Natural killer cell (primary cell): ENCODE measurements around the gene SERTAD3. TPM values are rescaled to one million over a fixed set of nuclear protein-coding genes. Genes with fewer than 3 reads are reported as not detected.
"Not testable (repeated sequence)": the region's sequence is repeated elsewhere in the genome, so short reads cannot be mapped to it uniquely, and the experiment has no call there.

ENCODE experiments used
- ATAC-seq, 3 donors: fragments of 150-1000 bp in 2 of 3; fragments of 200-7000 bp in 1 of 3; cut with Tn5 transposase; 1 replicate in 1 of 3; 2 replicates in 2 of 3; pipeline ENCODE4 v1.10.0; 2021; ENCODE audit warnings: mild to moderate bottlenecking in 2 of 3, moderate library complexity in 2 of 3
- DNase-seq, 2 donors: peaks; one replicate each; pipeline versions ENCODE4 v3.0.0 to v3.0.0-alpha.2; 2013 to 2021; ENCODE audit warnings: mixed read lengths in 1 of 2
- H3K27ac ChIP-seq: one replicate; pipeline ENCODE4 v1.5.1; 2013; ENCODE audit warnings: mild to moderate bottlenecking, low read length
- H3K27me3 ChIP-seq: one replicate; pipeline ENCODE4 v1.6.1; 2013; ENCODE audit warnings: low read length; ENCODE audit not compliant: control insufficient read depth, insufficient read depth
- H3K36me3 ChIP-seq: one replicate; pipeline ENCODE4 v1.6.1; 2013; ENCODE audit warnings: low read length; ENCODE audit not compliant: control insufficient read depth, insufficient read depth
- H3K4me1 ChIP-seq: one replicate; pipeline ENCODE4 v1.6.1; 2013; ENCODE audit warnings: low read length; ENCODE audit not compliant: control insufficient read depth, insufficient read depth
- H3K4me3 ChIP-seq: one replicate; pipeline ENCODE4 v1.5.1; 2013; ENCODE audit warnings: low read length
- H3K9me3 ChIP-seq: one replicate; pipeline ENCODE4 v1.6.1; 2013; ENCODE audit warnings: low read length; ENCODE audit not compliant: control insufficient read depth, insufficient read depth
- H3K27ac Mint-ChIP-seq, 2 donors: one replicate each; pipeline ENCODE4 v1.8.0; 2022; ENCODE audit warnings: mild to moderate bottlenecking in 2 of 2, mixed read lengths in 2 of 2, moderate library complexity in 1 of 2
- H3K27me3 Mint-ChIP-seq, 2 donors: one replicate each; pipeline ENCODE4 v1.8.0; 2022; ENCODE audit warnings: low read depth in 2 of 2, mixed read lengths in 2 of 2
- H3K36me3 Mint-ChIP-seq: one replicate; pipeline ENCODE4 v1.8.0; 2022; ENCODE audit warnings: mixed read lengths
- H3K4me1 Mint-ChIP-seq, 2 donors: one replicate each; pipeline ENCODE4 v1.8.0; 2022; ENCODE audit warnings: mixed read lengths in 2 of 2
- H3K4me3 Mint-ChIP-seq: one replicate; pipeline ENCODE4 v1.8.0; 2022; ENCODE audit warnings: mild to moderate bottlenecking, moderate library complexity, mixed read lengths
- H3K9me3 Mint-ChIP-seq, 2 donors: one replicate each; pipeline ENCODE4 v1.8.0; 2022; ENCODE audit warnings: mixed read lengths in 2 of 2
- WGBS: methylation state at CpG from one replicate; pipeline ENCODE4 v1.1.7; 2013; ENCODE audit warnings: missing lambda C conversion rate; ENCODE audit not compliant: insufficient coverage; 5-methylcytosine and 5-hydroxymethylcytosine counted together
- intact Hi-C: fragments of 100-400 bp; cut with micrococcal nuclease; formaldehyde crosslinking; loops from one replicate; pipeline ENCODE4 v1.14.2; 2022
- total RNA-seq, 4 donors: library from RNA; stranded (reverse); fragments of 120-200 nt in 1 of 4; gene quantifications; one replicate each; pipeline versions ENCODE4 v1.2.3 to v1.2.4, GENCODE V29; 2013 to 2022
- TF ChIP-seq, protein P1 (sequence below): fragments of 200-600 bp; IDR thresholded peaks from one replicate; pipeline ENCODE4 v1.8.0; 2022; ENCODE audit warnings: antibody characterized with exemption

The SERTAD3 gene
- total RNA-seq, 3 donors from 2014 or later (not counting 1 experiment from before 2014, with no cell fraction given): 57.3 to 102 (median 83.3) TPM

DNA sequence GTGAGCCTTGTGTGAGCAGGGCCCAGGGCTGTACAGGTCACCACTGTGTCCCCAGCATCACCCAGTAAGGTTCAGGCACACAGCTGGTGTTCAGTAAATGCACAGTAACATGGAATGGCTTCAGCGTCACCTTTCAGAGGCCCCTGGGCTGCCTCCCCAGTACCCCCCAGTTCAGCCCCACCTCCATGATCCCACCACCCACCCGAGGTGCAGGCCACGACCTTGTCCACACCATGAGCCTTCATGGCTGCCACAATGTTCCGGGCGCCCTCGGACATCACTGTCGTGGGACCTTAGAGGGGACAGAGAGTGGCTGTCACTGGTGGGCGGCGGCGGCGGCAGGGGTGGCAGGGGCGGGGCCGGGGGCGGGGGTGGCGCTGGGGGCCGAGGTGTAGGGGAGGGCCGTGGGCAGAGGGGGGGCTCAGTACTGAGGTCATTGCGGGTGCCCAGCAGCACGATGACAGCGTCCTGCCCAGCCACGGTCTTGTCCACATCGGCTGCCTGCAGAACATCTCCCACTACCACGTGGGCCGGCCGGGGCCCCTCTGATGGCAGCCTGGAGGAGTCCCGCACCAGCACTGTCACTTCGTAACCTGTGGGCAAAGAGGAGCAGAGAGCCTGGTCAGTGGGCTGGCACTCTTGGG lies 13.9 kb upstream of the SERTAD3 start:
- Mint-ChIP-seq H3K4me3 (no peak overlapping the region), H3K27me3 (no peaks in the 10 kb centered on the region), H3K4me1 (no peaks in the 10 kb centered on the region), H3K27ac (no peak overlapping the region), H3K36me3 (no peaks in the 10 kb centered on the region), H3K9me3 (no peaks in the 10 kb centered on the region)
- Histone ChIP-seq H3K27me3 (no peaks in the 10 kb centered on the region), H3K4me3 (no peak overlapping the region), H3K36me3 (no peaks in the 10 kb centered on the region), H3K27ac (no peak overlapping the region), H3K4me1 (peaks cover 5% of the 10 kb centered on the region), H3K9me3 (no peaks in the 10 kb centered on the region)
- 93% methylated on average over 27 of the region's 27 CpGs for WGBS
- intact Hi-C loops: no loop called here
- DNase-seq (no peak), ATAC-seq (no peak)
- TF ChIP-seq, protein P1, sequence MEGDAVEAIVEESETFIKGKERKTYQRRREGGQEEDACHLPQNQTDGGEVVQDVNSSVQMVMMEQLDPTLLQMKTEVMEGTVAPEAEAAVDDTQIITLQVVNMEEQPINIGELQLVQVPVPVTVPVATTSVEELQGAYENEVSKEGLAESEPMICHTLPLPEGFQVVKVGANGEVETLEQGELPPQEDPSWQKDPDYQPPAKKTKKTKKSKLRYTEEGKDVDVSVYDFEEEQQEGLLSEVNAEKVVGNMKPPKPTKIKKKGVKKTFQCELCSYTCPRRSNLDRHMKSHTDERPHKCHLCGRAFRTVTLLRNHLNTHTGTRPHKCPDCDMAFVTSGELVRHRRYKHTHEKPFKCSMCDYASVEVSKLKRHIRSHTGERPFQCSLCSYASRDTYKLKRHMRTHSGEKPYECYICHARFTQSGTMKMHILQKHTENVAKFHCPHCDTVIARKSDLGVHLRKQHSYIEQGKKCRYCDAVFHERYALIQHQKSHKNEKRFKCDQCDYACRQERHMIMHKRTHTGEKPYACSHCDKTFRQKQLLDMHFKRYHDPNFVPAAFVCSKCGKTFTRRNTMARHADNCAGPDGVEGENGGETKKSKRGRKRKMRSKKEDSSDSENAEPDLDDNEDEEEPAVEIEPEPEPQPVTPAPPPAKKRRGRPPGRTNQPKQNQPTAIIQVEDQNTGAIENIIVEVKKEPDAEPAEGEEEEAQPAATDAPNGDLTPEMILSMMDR: no peak

DNA sequence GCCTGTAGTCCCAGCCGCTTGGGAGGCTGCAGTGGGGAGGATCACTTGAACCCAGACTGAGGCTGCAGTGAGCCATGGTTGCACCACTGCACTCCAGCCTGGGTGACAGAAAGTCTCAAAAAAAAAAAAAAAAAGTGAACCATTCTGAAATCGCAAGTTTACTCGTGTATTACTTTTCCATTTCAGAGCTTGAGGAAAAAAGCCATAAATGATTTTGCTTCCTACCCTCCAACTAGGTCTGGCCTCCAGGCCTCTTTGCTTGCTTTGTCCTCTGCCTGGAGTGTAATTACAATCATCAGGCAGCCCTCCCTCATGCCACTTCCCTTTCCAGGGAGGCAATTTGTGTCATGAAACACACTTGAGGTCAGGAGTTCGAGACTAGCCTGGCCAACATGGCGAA lies 12.9 kb upstream of the SERTAD3 start:
- Histone ChIP-seq H3K4me1 (peaks cover 5% of the 10 kb centered on the region), H3K27me3 (no peaks in the 10 kb centered on the region), H3K27ac (no peak overlapping the region), H3K9me3 (no peaks in the 10 kb centered on the region), H3K36me3 (no peaks in the 10 kb centered on the region), H3K4me3 (no peak overlapping the region)
- ATAC-seq (no peak), DNase-seq (no peak)
- H3K36me3 Mint-ChIP-seq: no peaks in the 10 kb centered on the region
- WGBS: 85% methylated on average over 5 of the region's 5 CpGs
- intact Hi-C loops: no loop called here
- H3K9me3 Mint-ChIP-seq: no peaks in the 10 kb centered on the region
- no peak overlapping the region for H3K4me3 Mint-ChIP-seq
- no peaks in the 10 kb centered on the region for H3K27me3 Mint-ChIP-seq
- no peak overlapping the region for H3K27ac Mint-ChIP-seq
- TF ChIP-seq, protein P1: no peak
- H3K4me1 Mint-ChIP-seq: no peaks in the 10 kb centered on the region

DNA sequence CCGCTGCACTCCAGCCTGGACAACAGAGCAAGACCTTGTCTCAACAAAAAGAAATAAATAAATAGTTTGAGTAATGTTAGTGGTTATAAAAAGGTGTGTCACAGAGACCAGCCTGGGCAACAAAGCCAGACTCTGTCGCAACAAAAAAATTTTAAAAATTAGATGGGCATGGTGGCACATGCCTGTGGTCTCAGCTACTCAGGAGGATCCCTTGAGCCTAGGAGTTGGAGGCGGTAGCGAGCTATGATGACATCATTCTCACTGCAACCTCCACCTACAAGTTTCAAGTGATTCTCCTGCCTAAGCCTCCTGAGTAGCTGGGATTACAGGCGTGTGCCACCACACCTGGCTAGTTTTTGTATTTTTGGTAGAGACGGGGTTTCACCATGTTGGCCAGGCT lies 9.8 kb upstream of the SERTAD3 start:
- not testable (repeated sequence) for H3K9me3 ChIP-seq

DNA sequence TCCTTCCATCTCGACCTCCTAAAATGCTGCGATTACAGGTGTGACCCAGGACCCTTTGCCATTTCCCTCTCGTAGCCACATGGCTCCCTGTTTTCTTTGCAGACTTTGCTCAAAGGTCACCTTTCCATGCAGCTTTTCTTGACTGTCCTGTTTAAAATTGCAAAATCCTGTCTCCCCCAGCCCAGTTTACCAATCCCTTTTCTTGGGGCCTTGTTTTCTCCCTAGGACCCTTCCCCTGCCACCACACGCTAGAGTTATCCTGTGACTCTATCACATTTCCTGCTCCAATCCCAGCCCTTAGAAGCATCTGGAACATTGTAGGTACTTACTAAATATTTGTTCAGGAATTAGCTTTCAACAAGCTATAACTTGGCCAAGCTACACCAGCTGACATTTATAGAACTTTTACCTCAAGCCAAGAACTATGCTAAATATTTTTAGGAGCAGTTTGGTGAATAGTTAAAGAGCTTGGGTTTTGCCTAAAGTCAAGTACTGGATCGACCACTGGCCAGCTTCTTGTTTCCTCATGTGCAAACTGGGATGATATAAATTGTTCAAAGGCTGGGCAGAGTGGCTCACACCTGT lies 9.1 kb upstream of the SERTAD3 start:
- H3K27me3 ChIP-seq: no peaks in the 10 kb centered on the region
- Mint-ChIP-seq H3K4me3 (no peak overlapping the region), H3K27ac (no peak overlapping the region), H3K27me3 (no peaks in the 10 kb centered on the region), H3K36me3 (no peaks in the 10 kb centered on the region), H3K9me3 (no peaks in the 10 kb centered on the region), H3K4me1 (no peaks in the 10 kb centered on the region)
- 89% methylated on average over 5 of the region's 5 CpGs for WGBS
- no peaks in the 10 kb centered on the region for H3K4me1 ChIP-seq
- no peaks in the 10 kb centered on the region for H3K9me3 ChIP-seq
- TF ChIP-seq, protein P1: no peak
- DNase-seq (no peak), ATAC-seq (no peak)
- no peak overlapping the region for H3K4me3 ChIP-seq
- no peak overlapping the region for H3K27ac ChIP-seq
- H3K36me3 ChIP-seq: no peaks in the 10 kb centered on the region
- intact Hi-C loops: no loop called here

More for the DNA sequence above, 9.8 kb upstream of the SERTAD3 start:
- H3K27ac ChIP-seq, ATAC-seq, H3K27ac Mint-ChIP-seq, H3K4me3 Mint-ChIP-seq, H3K27me3 Mint-ChIP-seq, H3K4me1 Mint-ChIP-seq, H3K36me3 ChIP-seq, H3K36me3 Mint-ChIP-seq, H3K4me3 ChIP-seq, DNase-seq, H3K9me3 Mint-ChIP-seq, intact Hi-C loops, H3K4me1 ChIP-seq, H3K27me3 ChIP-seq: not testable (repeated sequence)
- WGBS: 91% methylated on average over 6 of the region's 6 CpGs
